GM12878 (cell line): ENCODE results near the gene NPLOC4. TPM values are rescaled to one million over a fixed set of nuclear protein-coding genes. Genes with fewer than 3 reads are reported as not detected.

ENCODE experiments used
- ATAC-seq: fragments of 200-7000 bp; cut with Tn5 transposase; 3 replicates; pipeline ENCODE4 v1.9.1; 2020; ENCODE audit warnings: mild to moderate bottlenecking, moderate library complexity
- BruUV-seq: library from RNA; stranded (reverse); fragments of 400-500 nt; replicated peaks from 2 replicates; lab custom pipeline; 2021; lab: Mats Ljungman, UMichigan
- CTCF ChIA-PET: fragments of 300-600 bp; sonication (Branson Sonifier 250); formaldehyde crosslinking; extraction: SDS; loops from one replicate; lab custom pipeline; 2021; ENCODE audit warnings: inconsistent platforms; lab: Yijun Ruan, JAX
- POLR2A ChIA-PET: fragments of 350-600 bp; formaldehyde crosslinking; extraction: SDS; loops from one replicate; lab custom pipeline; 2021; ENCODE audit warnings: inconsistent platforms; lab: Charles Lee
- RAD21 ChIA-PET: fragments of 300-600 bp; sonication (Branson Sonifier 250); formaldehyde crosslinking; loops from one replicate; lab custom pipeline; 2023; ENCODE audit warnings: antibody characterized with exemption; ENCODE audit not compliant: unreplicated experiment; lab: Charles Lee
- SMC1A ChIA-PET: fragments of 300-600 bp; sonication (Branson Sonifier 250); formaldehyde crosslinking; loops from one replicate; lab custom pipeline; 2023; ENCODE audit not compliant: unreplicated experiment, uncharacterized antibody; lab: Charles Lee
- DNase-seq: peaks from one replicate; pipeline ENCODE4 v3.0.0-alpha.2; 2011; ENCODE audit warnings: low read depth, low spot score
- FAIRE-seq: peaks from 3 replicates; lab custom pipeline; 2011; peaks lifted over from hg19 to GRCh38; lab: Jason Lieb, UNC
- H2AFZ ChIP-seq: 2 replicates; pipeline ENCODE4 v1.6.0; 2011; ENCODE audit warnings: low read depth, low read length, control low read depth; ENCODE audit not compliant: control insufficient read depth
- H3K27ac ChIP-seq: 2 replicates; pipeline ENCODE4 v1.5.1; 2011; ENCODE audit warnings: control low read depth; ENCODE audit not compliant: control insufficient read depth, insufficient read depth
- H3K27me3 ChIP-seq, 2 experiments: replicated peaks in 1 of 2; 2 replicates each; pipeline versions ENCODE4 v1.6.0 to v1.6.1; 2011; ENCODE audit warnings: low read length in 1 of 2; ENCODE audit not compliant: control insufficient read depth in 2 of 2, insufficient read depth in 2 of 2
- H3K36me3 ChIP-seq, 2 experiments: 2 replicates each; pipeline ENCODE4 v1.5.1; 2011; ENCODE audit warnings: low read length in 1 of 2; ENCODE audit not compliant: control insufficient read depth in 2 of 2, insufficient read depth in 2 of 2
- H3K4me1 ChIP-seq: 2 replicates; pipeline ENCODE4 v1.6.1; 2011; ENCODE audit warnings: mild to moderate bottlenecking, low read length, moderate library complexity, mixed read lengths; ENCODE audit not compliant: control insufficient read depth, insufficient read depth
- H3K4me2 ChIP-seq: 2 replicates; pipeline ENCODE4 v1.6.0; 2011; ENCODE audit warnings: control low read depth; ENCODE audit not compliant: control insufficient read depth, insufficient read depth
- H3K4me3 ChIP-seq: fragments of 200-600 bp; sonication (generic); 2 replicates; pipeline ENCODE4 v1.5.1; 2016
- H3K79me2 ChIP-seq: 2 replicates; pipeline ENCODE4 v1.6.0; 2011; ENCODE audit warnings: low read length; ENCODE audit not compliant: control insufficient read depth, insufficient read depth
- H3K9ac ChIP-seq: 2 replicates; pipeline ENCODE4 v1.8.0; 2011; ENCODE audit warnings: low read length, control low read depth, mixed read lengths; ENCODE audit not compliant: control insufficient read depth, insufficient read depth
- H3K9me3 ChIP-seq: replicated peaks from 3 replicates; pipeline ENCODE4 v1.5.1; 2011; ENCODE audit warnings: mild to moderate bottlenecking, low read length; ENCODE audit not compliant: control insufficient read depth, insufficient read depth
- H4K20me1 ChIP-seq: 2 replicates; pipeline ENCODE4 v1.6.0; 2011; ENCODE audit not compliant: control insufficient read depth, insufficient read depth
- CEBPB ChIP-seq, 2 experiments: fragments of 150-350 bp in 1 of 2; IDR thresholded peaks; 2 replicates each; pipeline ENCODE4 v1.6.1; 2012 to 2014; ENCODE audit warnings: low read depth in 2 of 2, low read length in 2 of 2, borderline replicate concordance in 1 of 2, inconsistent platforms in 1 of 2
- DPF2 ChIP-seq: fragments of 450-650 bp; IDR thresholded peaks from 2 replicates; pipeline ENCODE4 v1.6.1; 2017; ENCODE audit warnings: mild to moderate bottlenecking
- EGR1 ChIP-seq, 2 experiments: IDR thresholded peaks; 1 replicate in 1 of 2; 2 replicates in 1 of 2; pipeline ENCODE4 v1.6.1; 2011 to 2012; ENCODE audit warnings: low read depth in 2 of 2, low read length in 2 of 2, borderline replicate concordance in 1 of 2, mild to moderate bottlenecking in 1 of 2, moderate library complexity in 1 of 2
- HDAC2 ChIP-seq: fragments of 200-600 bp; sonication (generic); IDR thresholded peaks from 2 replicates; pipeline ENCODE4 v1.6.1; 2017
- IKZF1 ChIP-seq: fragments of 450-650 bp; conservative IDR thresholded peaks from 2 replicates; pipeline ENCODE4 v1.6.1; 2017; ENCODE audit warnings: antibody characterized with exemption, mild to moderate bottlenecking
- JUNB ChIP-seq: IDR thresholded peaks from 2 replicates; pipeline ENCODE4 v1.6.1; 2016; ENCODE audit warnings: antibody characterized with exemption, mild to moderate bottlenecking
- MTA2 ChIP-seq: fragments of 450-650 bp; IDR thresholded peaks from 2 replicates; pipeline ENCODE4 v1.6.1; 2016; ENCODE audit warnings: low read depth, mild to moderate bottlenecking, moderate library complexity
- NFYA ChIP-seq: IDR thresholded peaks from 2 replicates; pipeline ENCODE4 v1.6.1; 2011; ENCODE audit warnings: low read depth, mild to moderate bottlenecking, low read length, improper control_type of control experiment, borderline replicate concordance
- RCOR1 ChIP-seq: conservative IDR thresholded peaks from 2 replicates; pipeline ENCODE4 v1.6.1; 2012; ENCODE audit warnings: low read depth, low read length, improper control_type of control experiment
- SIN3A ChIP-seq: IDR thresholded peaks from 2 replicates; pipeline ENCODE4 v1.6.1; 2012; ENCODE audit warnings: low read depth, low read length, improper control_type of control experiment
- SMARCA5 ChIP-seq: fragments of 450-650 bp; IDR thresholded peaks from 2 replicates; pipeline ENCODE4 v1.6.1; 2017; ENCODE audit warnings: mild to moderate bottlenecking
- SREBF2 ChIP-seq: IDR thresholded peaks from 2 replicates; pipeline ENCODE4 v1.6.1; 2012; ENCODE audit warnings: mild to moderate bottlenecking, low read length
- SUPT20H ChIP-seq: IDR thresholded peaks from 2 replicates; pipeline ENCODE4 v1.6.1; 2011; ENCODE audit warnings: low read depth, mild to moderate bottlenecking, low read length, moderate library complexity, borderline replicate concordance; ENCODE audit not compliant: control insufficient read depth
- YY1 ChIP-seq: IDR thresholded peaks from 2 replicates; pipeline ENCODE4 v1.6.1; 2011; ENCODE audit warnings: low read depth, mild to moderate bottlenecking, low read length
- ZNF384 ChIP-seq: IDR thresholded peaks from 2 replicates; pipeline ENCODE4 v1.6.1; 2012; ENCODE audit warnings: low read depth, mild to moderate bottlenecking, low read length, improper control_type of control experiment, borderline replicate concordance
- ZSCAN29 ChIP-seq: fragments of 450-650 bp; IDR thresholded peaks from 2 replicates; pipeline ENCODE4 v1.6.1; 2017; ENCODE audit warnings: mild to moderate bottlenecking, moderate library complexity
- WGBS: methylation state at CpG from one replicate; pipeline ENCODE4 v1.1.6; 2016; ENCODE audit warnings: low lambda C conversion rate; ENCODE audit not compliant: insufficient replicate concordance, insufficient coverage; ENCODE audit errors: missing lambda C conversion rate; 5-methylcytosine and 5-hydroxymethylcytosine counted together
- in situ Hi-C: fragments of 300-500 bp; cut with MboI; formaldehyde crosslinking; loops from 9 replicates; pipeline ENCODE4 v1.14.3; 2018; ENCODE audit warnings: mixed read lengths
- intact Hi-C: fragments of 100-400 bp; cut with micrococcal nuclease; formaldehyde crosslinking; loops from one replicate; pipeline ENCODE4 v1.14.2; 2022; ENCODE audit not compliant: unreplicated experiment
- polyA plus RNA-seq, 11 experiments: library from polyadenylated mRNA; depleted of rRNA in 4 of 11; unstranded in 6 of 11; stranded (reverse) in 5 of 11; fragments of >200 nt; fragmentation: Nextera tagmentation in 4 of 11; fragmentation: Illumina TruSeq in 1 of 11; extraction: Ambion mirVana in 4 of 11; extraction: Trizol in 1 of 11; gene quantifications; 1 replicate in 1 of 11; 2 replicates in 10 of 11; pipeline versions ENCODE4 v1.2.1 to v1.2.3, GENCODE V29; 2011 to 2016; ENCODE audit warnings: inconsistent platforms in 2 of 11, missing spikeins in 2 of 11, low read depth in 1 of 11
- total RNA-seq, 4 experiments: library from RNA; depleted of rRNA in 3 of 4; stranded (reverse); fragments of >200 nt in 3 of 4; fragmentation: Illumina TruSeq in 1 of 4; extraction: Trizol in 1 of 4; gene quantifications; 2 replicates each; pipeline versions ENCODE4 v1.2.1 to v1.2.3, GENCODE V29; 2013 to 2021
- TF ChIP-seq, protein P1 (sequence below): fragments of 450-650 bp; IDR thresholded peaks from 2 replicates; pipeline ENCODE4 v1.6.1; 2014; ENCODE audit warnings: mild to moderate bottlenecking
- TF ChIP-seq, protein P2 (sequence below): fragments of 450-650 bp; formaldehyde crosslinking; IDR thresholded peaks from 2 replicates; pipeline ENCODE4 v1.5.0; 2022; ENCODE audit warnings: mild to moderate bottlenecking, missing genetic modification characterization
- TF ChIP-seq, protein P3 (sequence below): IDR thresholded peaks from 2 replicates; pipeline ENCODE4 v1.6.1; 2011; ENCODE audit warnings: mild to moderate bottlenecking, low read depth, low read length, moderate library complexity; ENCODE audit not compliant: insufficient replicate concordance

The NPLOC4 gene
- total and polyA plus RNA-seq, 10 of the 15 experiments (the other 5 are each of a cell fraction or from before 2014, with no cell fraction given): 1.5 to 83.7 (median 45.8) TPM

DNA sequence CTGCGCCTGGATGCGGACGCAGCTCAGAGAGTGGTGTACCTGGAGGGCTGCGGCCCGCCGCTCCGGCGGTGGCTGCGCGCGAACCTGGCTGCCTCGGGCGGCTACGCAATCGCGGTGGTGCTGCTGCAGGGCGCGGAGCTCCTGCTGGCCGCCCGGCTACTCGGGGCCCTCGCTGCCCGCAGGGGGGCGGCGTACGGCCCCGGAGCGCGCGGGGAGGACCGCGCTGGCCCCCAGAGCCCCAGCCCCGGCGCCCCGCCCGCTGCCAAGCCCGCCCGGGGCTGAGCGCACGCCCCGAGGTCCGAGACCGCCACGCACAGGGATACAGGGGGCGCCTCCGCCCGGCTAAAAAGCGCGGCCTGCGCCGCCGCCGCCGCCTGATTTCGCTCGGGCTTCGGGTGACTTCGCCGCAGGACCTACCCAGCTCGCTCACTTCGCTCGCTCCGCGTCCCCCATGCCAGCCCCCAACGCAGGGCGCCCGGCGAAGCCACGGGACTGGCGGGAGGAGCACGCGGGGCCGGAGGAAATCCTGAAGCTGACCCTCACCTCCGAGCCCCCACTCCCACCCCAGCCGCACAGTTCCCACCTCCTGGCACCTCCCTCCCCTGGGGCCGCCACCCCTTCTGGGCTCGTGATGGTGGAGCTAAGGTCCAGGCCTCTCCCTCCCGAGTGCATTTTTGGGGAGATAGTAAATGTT lies 11.2 kb upstream of the NPLOC4 start:
- ChIA-PET CTCF (no interaction called here), SMC1A (no interaction called here), POLR2A (no interaction called here), RAD21 (no interaction called here)
- FAIRE-seq: no peak
- intact Hi-C loops (no loop called here), in situ Hi-C loops (no loop called here)
- no peaks in the 10 kb centered on the region; a peak in 2 of 4 replicates for H3K27me3 ChIP-seq
- WGBS: 85% methylated on average over 41 of the region's 78 CpGs
- H3K79me2 ChIP-seq: no peaks in the 10 kb centered on the region
- no peak overlapping the region for H2AFZ ChIP-seq
- H3K9ac ChIP-seq: no peak overlapping the region
- no peak overlapping the region for H3K4me2 ChIP-seq
- H3K4me1 ChIP-seq: 0 out of 2 replicates have a peak, but pooled peaks cover under 1% of the 10 kb centered on the region
- ATAC-seq: no peak
- H3K4me3 ChIP-seq: no peak overlapping the region
- H3K27ac ChIP-seq: no peak overlapping the region
- no peak for DNase-seq
- no TSS peak for BruUV-seq
- H3K9me3 ChIP-seq: peaks cover 6% of the 10 kb centered on the region; the same call in 2 of the 3 replicates
- H4K20me1 ChIP-seq: no peaks in the 10 kb centered on the region
- no peaks in the 10 kb centered on the region for H3K36me3 ChIP-seq
- TF ChIP-seq RCOR1: no peak
- TF ChIP-seq CEBPB (IDR thresholded peaks at IDR 0.05; ENCODE audit: borderline replicate concordance in 1 of 2, low read depth in 2 of 2, low read length in 2 of 2): no peak
- TF ChIP-seq, protein P1, sequence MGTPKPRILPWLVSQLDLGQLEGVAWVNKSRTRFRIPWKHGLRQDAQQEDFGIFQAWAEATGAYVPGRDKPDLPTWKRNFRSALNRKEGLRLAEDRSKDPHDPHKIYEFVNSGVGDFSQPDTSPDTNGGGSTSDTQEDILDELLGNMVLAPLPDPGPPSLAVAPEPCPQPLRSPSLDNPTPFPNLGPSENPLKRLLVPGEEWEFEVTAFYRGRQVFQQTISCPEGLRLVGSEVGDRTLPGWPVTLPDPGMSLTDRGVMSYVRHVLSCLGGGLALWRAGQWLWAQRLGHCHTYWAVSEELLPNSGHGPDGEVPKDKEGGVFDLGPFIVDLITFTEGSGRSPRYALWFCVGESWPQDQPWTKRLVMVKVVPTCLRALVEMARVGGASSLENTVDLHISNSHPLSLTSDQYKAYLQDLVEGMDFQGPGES: no peak
- TF ChIP-seq SIN3A: no peak
- no peak for TF ChIP-seq HDAC2
- no peak for TF ChIP-seq IKZF1
- TF ChIP-seq JUNB: no peak
- no peak for TF ChIP-seq DPF2
- TF ChIP-seq SMARCA5: no peak
- TF ChIP-seq MTA2: no peak
- TF ChIP-seq, protein P2, sequence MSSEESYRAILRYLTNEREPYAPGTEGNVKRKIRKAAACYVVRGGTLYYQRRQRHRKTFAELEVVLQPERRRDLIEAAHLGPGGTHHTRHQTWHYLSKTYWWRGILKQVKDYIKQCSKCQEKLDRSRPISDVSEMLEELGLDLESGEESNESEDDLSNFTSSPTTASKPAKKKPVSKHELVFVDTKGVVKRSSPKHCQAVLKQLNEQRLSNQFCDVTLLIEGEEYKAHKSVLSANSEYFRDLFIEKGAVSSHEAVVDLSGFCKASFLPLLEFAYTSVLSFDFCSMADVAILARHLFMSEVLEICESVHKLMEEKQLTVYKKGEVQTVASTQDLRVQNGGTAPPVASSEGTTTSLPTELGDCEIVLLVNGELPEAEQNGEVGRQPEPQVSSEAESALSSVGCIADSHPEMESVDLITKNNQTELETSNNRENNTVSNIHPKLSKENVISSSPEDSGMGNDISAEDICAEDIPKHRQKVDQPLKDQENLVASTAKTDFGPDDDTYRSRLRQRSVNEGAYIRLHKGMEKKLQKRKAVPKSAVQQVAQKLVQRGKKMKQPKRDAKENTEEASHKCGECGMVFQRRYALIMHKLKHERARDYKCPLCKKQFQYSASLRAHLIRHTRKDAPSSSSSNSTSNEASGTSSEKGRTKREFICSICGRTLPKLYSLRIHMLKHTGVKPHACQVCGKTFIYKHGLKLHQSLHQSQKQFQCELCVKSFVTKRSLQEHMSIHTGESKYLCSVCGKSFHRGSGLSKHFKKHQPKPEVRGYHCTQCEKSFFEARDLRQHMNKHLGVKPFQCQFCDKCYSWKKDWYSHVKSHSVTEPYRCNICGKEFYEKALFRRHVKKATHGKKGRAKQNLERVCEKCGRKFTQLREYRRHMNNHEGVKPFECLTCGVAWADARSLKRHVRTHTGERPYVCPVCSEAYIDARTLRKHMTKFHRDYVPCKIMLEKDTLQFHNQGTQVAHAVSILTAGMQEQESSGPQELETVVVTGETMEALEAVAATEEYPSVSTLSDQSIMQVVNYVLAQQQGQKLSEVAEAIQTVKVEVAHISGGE (CRISPR knock-in tag): no peak
- TF ChIP-seq, protein P3, sequence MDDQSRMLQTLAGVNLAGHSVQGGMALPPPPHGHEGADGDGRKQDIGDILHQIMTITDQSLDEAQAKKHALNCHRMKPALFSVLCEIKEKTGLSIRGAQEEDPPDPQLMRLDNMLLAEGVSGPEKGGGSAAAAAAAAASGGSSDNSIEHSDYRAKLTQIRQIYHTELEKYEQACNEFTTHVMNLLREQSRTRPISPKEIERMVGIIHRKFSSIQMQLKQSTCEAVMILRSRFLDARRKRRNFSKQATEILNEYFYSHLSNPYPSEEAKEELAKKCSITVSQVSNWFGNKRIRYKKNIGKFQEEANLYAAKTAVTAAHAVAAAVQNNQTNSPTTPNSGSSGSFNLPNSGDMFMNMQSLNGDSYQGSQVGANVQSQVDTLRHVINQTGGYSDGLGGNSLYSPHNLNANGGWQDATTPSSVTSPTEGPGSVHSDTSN: no peak
- no peak for TF ChIP-seq NFYA
- no peak for TF ChIP-seq ZNF384
- no peak for TF ChIP-seq SREBF2
- TF ChIP-seq YY1: no peak
- TF ChIP-seq SUPT20H: no peak
- TF ChIP-seq EGR1 (IDR thresholded peaks at IDR 0.05; ENCODE audit: borderline replicate concordance in 1 of 2, low read depth in 2 of 2, low read length in 2 of 2): no peak
- no peak for TF ChIP-seq ZSCAN29
